Gastrocnemius medialis (tissue), 4 donors: Measurements from ENCODE around the gene C12orf56.

Experiments used
- CTCF ChIP-seq, 5 experiments: fragments of 450-650 bp in 3 of 5; fragments of 200-600 bp in 2 of 5; sonication (generic) in 2 of 5; IDR thresholded peaks in 4 of 5; conservative IDR thresholded peaks in 1 of 5; 1 replicate in 4 of 5; 2 replicates in 1 of 5; pipeline ENCODE4 v1.5.1; 2016 to 2019; ENCODE audit warnings: antibody characterized with exemption in 5 of 5, mild to moderate bottlenecking in 3 of 5, moderate library complexity in 3 of 5
- POLR2A ChIP-seq, 2 donors: fragments of 450-650 bp; IDR thresholded peaks; one replicate each; pipeline ENCODE4 v1.6.1; 2017; ENCODE audit warnings: antibody characterized with exemption in 2 of 2, mild to moderate bottlenecking in 2 of 2, moderate library complexity in 2 of 2

- no peak for TF ChIP-seq CTCF (IDR thresholded peaks at IDR 0.05 in 4 of 5, conservative IDR thresholded peaks at IDR 0.05 in 1 of 5)
- no peak for TF ChIP-seq POLR2A (IDR thresholded peaks at IDR 0.05)
These were observed 38.4 kb upstream of the C12orf56 start for GRCh38 chr12:64428956-64429355.
